PC-3 (cell line): ENCODE results near the gene XG. TPM values are rescaled to one million over a fixed set of nuclear protein-coding genes. Genes with fewer than 3 reads are reported as not detected.

Source experiments
- ATAC-seq: fragments of 200-7000 bp; cut with Tn5 transposase; 2 replicates; pipeline ENCODE4 v1.9.1; 2020; ENCODE audit warnings: mild to moderate bottlenecking, moderate library complexity
- BruUV-seq: library from RNA; stranded (reverse); fragments of 400-500 nt; replicated peaks from 2 replicates; lab custom pipeline; 2021; lab: Mats Ljungman, UMichigan
- CTCF ChIA-PET: fragments of 300-600 bp; sonication (Branson Sonifier 250); formaldehyde crosslinking; loops from one replicate; lab custom pipeline; 2022; ENCODE audit warnings: antibody characterized with exemption; lab: Charles Lee
- POLR2A ChIA-PET: fragments of 300-600 bp; sonication (Branson Sonifier 250); formaldehyde crosslinking; loops from one replicate; lab custom pipeline; 2022; ENCODE audit warnings: antibody characterized with exemption; ENCODE audit not compliant: unreplicated experiment; lab: Charles Lee
- DNase-seq: peaks from one replicate; pipeline ENCODE4 v3.0.0-alpha.2; 2015
- H2AFZ ChIP-seq: fragments of 300-600 bp; sonication (generic); 2 replicates; pipeline ENCODE4 v1.6.0; 2016; ENCODE audit warnings: antibody characterized with exemption, low read length
- H3F3A ChIP-seq: fragments of 300-600 bp; sonication (generic); one replicate; pipeline ENCODE4 v1.6.0; 2017; ENCODE audit warnings: antibody characterized with exemption, low read length, control low read depth, mild to moderate bottlenecking; ENCODE audit not compliant: unreplicated experiment
- H3K27ac ChIP-seq: fragments of 300-600 bp; sonication (generic); 2 replicates; pipeline ENCODE4 v1.5.1; 2016; ENCODE audit warnings: mild to moderate bottlenecking, low read length
- H3K27me3 ChIP-seq: fragments of 300-600 bp; sonication (generic); 2 replicates; pipeline ENCODE4 v1.6.1; 2016; ENCODE audit warnings: low read length, mixed read lengths
- H3K36me3 ChIP-seq: fragments of 300-600 bp; sonication (generic); 2 replicates; pipeline ENCODE4 v1.6.1; 2016; ENCODE audit warnings: low read depth, mixed run types, low read length, mixed read lengths
- H3K4me1 ChIP-seq: fragments of 300-600 bp; sonication (generic); 2 replicates; pipeline ENCODE4 v1.5.1; 2016; ENCODE audit warnings: low read length; ENCODE audit not compliant: insufficient read depth
- H3K4me2 ChIP-seq: fragments of 300-600 bp; sonication (generic); 2 replicates; pipeline ENCODE4 v1.6.0; 2016; ENCODE audit warnings: low read length
- H3K4me3 ChIP-seq: fragments of 300-600 bp; sonication (generic); 2 replicates; pipeline ENCODE4 v1.5.1; 2016; ENCODE audit warnings: mild to moderate bottlenecking, low read length, mixed read lengths
- H3K79me2 ChIP-seq: fragments of 300-600 bp; sonication (generic); 2 replicates; pipeline ENCODE4 v1.6.1; 2017; ENCODE audit warnings: low read length, mixed read lengths
- H3K9ac ChIP-seq: fragments of 300-600 bp; sonication (generic); 2 replicates; pipeline ENCODE4 v1.6.0; 2016; ENCODE audit warnings: mild to moderate bottlenecking, low read length
- H3K9me2 ChIP-seq: fragments of 300-600 bp; sonication (generic); replicated peaks from 2 replicates; pipeline ENCODE4 v1.6.1; 2016; ENCODE audit warnings: mixed run types, low read length, mixed read lengths
- H3K9me3 ChIP-seq: fragments of 300-600 bp; sonication (generic); 2 replicates; pipeline ENCODE4 v1.6.1; 2016; ENCODE audit warnings: low read length, mixed read lengths
- H4K20me1 ChIP-seq: fragments of 300-600 bp; sonication (generic); 2 replicates; pipeline ENCODE4 v1.6.1; 2016; ENCODE audit warnings: low read length, mixed read lengths
- CTCF ChIP-seq: fragments of 300-600 bp; sonication (generic); conservative IDR thresholded peaks from 2 replicates; pipeline ENCODE4 v1.5.1; 2017; ENCODE audit warnings: antibody characterized with exemption, low read depth, mild to moderate bottlenecking, low read length
- EZH2 ChIP-seq: fragments of 300-600 bp; sonication (generic); IDR thresholded peaks from one replicate; pipeline ENCODE4 v1.6.1; 2017; ENCODE audit warnings: antibody characterized with exemption, mild to moderate bottlenecking, low read length; ENCODE audit not compliant: unreplicated experiment
- EZH2phosphoT487 ChIP-seq: fragments of 300-600 bp; sonication (generic); IDR thresholded peaks from 2 replicates; pipeline ENCODE4 v1.6.1; 2018; ENCODE audit warnings: mild to moderate bottlenecking, antibody characterized with exemption, low read length, borderline replicate concordance
- intact Hi-C: fragments of 100-400 bp; cut with micrococcal nuclease; formaldehyde crosslinking; loops from 2 replicates; pipeline ENCODE4 v1.9.0; 2023
- total RNA-seq: library from RNA; depleted of rRNA; stranded (reverse); fragments of >200 nt; gene quantifications from 2 replicates; pipeline ENCODE4 v1.2.3, GENCODE V29; 2014

Gene XG
- total RNA-seq, 1 experiment from 2014 or later: not detected

- ChIA-PET POLR2A (no interaction called here), CTCF (no interaction called here)
- intact Hi-C loops: no loop called here
- TF ChIP-seq EZH2phosphoT487 (no peak), EZH2 (no peak), CTCF (no peak)
- Histone ChIP-seq H3K27ac (no peak overlapping the region), H3K36me3 (no peaks in the 10 kb centered on the region), H3K27me3 (no peaks in the 10 kb centered on the region), H3K79me2 (no peaks in the 10 kb centered on the region), H4K20me1 (no peaks in the 10 kb centered on the region), H3K9me3 (no peaks in the 10 kb centered on the region), H3K4me2 (no peak overlapping the region), H3K9ac (no peak overlapping the region), H3K4me3 (no peak overlapping the region), H3K4me1 (0 out of 2 replicates have a peak, but pooled peaks cover 3% of the 10 kb centered on the region), H2AFZ (no peak overlapping the region), H3K9me2 (no peaks in the 10 kb centered on the region), H3F3A (no peaks in the 10 kb centered on the region)
- BruUV-seq: no TSS peak
- ATAC-seq (no peak), DNase-seq (no peak)
Observed at GRCh38 chrX:2820136-2820771, 68.4 kb downstream of the XG start.

GRCh38 chrX:2823795-2824386, 72.1 kb downstream of the XG start:
- ChIA-PET CTCF (no interaction called here), POLR2A (no interaction called here)
- intact Hi-C loops: no loop called here
- peaks cover 10% of the 10 kb centered on the region for H3K27me3 ChIP-seq
- H3K9me2 ChIP-seq: no peaks in the 10 kb centered on the region
- H3K9me3 ChIP-seq: no peaks in the 10 kb centered on the region
- H3K79me2 ChIP-seq: no peaks in the 10 kb centered on the region
- BruUV-seq: no TSS peak
- ATAC-seq (no peak), DNase-seq (no peak)
- no peaks in the 10 kb centered on the region for H3F3A ChIP-seq
- no peak overlapping the region for H3K4me2 ChIP-seq
- H3K27ac ChIP-seq: no peak overlapping the region
- H2AFZ ChIP-seq: no peak overlapping the region
- no peak for TF ChIP-seq CTCF
- no peak for TF ChIP-seq EZH2phosphoT487
- no peak for TF ChIP-seq EZH2
- H3K36me3 ChIP-seq: no peaks in the 10 kb centered on the region
- no peak overlapping the region for H3K4me3 ChIP-seq
- H4K20me1 ChIP-seq: no peaks in the 10 kb centered on the region
- H3K9ac ChIP-seq: no peak overlapping the region
- H3K4me1 ChIP-seq: 0 out of 2 replicates have a peak, but pooled peaks cover 3% of the 10 kb centered on the region

DNA sequence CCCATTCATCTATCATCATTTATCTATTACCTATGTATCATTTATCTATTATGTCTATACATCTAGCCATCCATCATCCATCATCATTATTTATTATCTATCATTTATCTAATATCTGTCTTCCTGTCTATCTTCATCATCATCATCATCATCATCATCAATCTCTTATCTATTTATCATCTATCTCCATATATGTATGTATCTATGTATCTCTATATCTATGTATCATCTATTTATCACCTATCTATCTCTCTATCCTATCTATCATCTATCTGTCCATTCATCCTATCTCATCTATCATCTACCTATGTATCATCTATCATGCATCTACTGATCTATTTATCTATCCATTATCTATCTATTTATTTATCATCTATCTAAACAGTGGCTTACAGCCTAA, 73.0 kb downstream of the XG start:
- Histone ChIP-seq H3K27me3 (peaks cover 10% of the 10 kb centered on the region), H2AFZ (no peak overlapping the region), H3K27ac (no peak overlapping the region), H3K4me2 (no peak overlapping the region), H3K79me2 (no peaks in the 10 kb centered on the region), H3K9me3 (no peaks in the 10 kb centered on the region), H3K4me1 (no peaks in the 10 kb centered on the region), H4K20me1 (no peaks in the 10 kb centered on the region), H3K9ac (no peak overlapping the region), H3K4me3 (no peak overlapping the region), H3K36me3 (no peaks in the 10 kb centered on the region), H3F3A (no peaks in the 10 kb centered on the region), H3K9me2 (no peaks in the 10 kb centered on the region)
- no TSS peak for BruUV-seq
- DNase-seq: no peak
- ChIA-PET POLR2A (no interaction called here), CTCF (no interaction called here)
- no peak for TF ChIP-seq EZH2
- TF ChIP-seq CTCF: no peak
- TF ChIP-seq EZH2phosphoT487: no peak
- intact Hi-C loops: no loop called here
- ATAC-seq: no peak
